Astrocyte of the hippocampus (primary cell): Measurements from ENCODE around the gene TET1.
"Not testable (repeated sequence)": the region's sequence is repeated elsewhere in the genome, so short reads cannot be mapped to it uniquely, and the experiment has no call there.

Source experiments
- DNase-seq: peaks from one replicate; pipeline ENCODE4 v3.0.0; 2011; ENCODE audit warnings: low read depth, low spot score

The TET1 gene

DNA sequence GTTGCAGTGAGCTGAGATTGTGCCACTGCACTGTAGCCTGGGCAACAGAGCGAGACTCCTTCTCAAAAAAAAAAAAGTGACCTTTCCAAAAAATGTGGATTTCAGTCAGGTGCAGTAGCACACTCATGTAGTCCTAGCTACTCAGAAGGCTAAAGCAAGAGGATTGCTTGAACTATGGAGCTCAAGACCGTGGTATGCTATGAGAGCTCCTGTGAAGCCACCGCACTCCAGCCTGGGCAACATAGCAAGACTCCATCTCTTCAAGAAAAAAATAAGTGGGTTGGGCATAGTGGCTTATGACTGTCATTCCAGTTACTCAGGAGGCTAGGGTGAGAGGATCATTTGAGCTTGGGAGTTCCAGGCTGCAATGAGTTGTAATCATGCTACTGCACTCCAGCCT is 51.1 kb downstream of the TET1 start:
- DNase-seq = no peak

- not testable (repeated sequence) for DNase-seq
Observed at GRCh38 chr10:68613974-68614373, 53.8 kb downstream of the TET1 start.

GRCh38 chr10:68617691-68618090 is 57.6 kb downstream of the TET1 start:
- not testable (repeated sequence) for DNase-seq

- no peak for DNase-seq
Observed at GRCh38 chr10:68618234-68618633, 58.1 kb downstream of the TET1 start.

DNA sequence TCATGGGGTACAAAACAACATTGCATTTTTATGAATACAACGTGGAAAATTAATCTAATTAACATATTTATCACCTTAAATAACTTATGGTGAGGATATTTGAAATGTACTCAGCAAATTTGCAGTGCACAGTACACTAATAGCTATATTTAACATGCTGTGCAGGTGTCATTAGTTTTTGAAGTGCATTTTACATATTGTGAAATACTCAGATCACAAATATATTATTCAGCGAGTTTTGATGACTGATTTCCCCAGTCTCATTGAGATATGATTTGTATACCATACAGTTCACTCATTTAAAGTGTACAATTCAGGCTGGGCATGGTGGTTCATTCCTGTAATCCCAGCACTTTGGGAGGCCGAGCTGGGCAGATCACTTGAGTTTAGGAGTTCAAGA is 59.5 kb downstream of the TET1 start:
- no peak for DNase-seq

- DNase-seq = no peak
Observed at GRCh38 chr10:68625316-68625921, 65.3 kb downstream of the TET1 start.

DNA sequence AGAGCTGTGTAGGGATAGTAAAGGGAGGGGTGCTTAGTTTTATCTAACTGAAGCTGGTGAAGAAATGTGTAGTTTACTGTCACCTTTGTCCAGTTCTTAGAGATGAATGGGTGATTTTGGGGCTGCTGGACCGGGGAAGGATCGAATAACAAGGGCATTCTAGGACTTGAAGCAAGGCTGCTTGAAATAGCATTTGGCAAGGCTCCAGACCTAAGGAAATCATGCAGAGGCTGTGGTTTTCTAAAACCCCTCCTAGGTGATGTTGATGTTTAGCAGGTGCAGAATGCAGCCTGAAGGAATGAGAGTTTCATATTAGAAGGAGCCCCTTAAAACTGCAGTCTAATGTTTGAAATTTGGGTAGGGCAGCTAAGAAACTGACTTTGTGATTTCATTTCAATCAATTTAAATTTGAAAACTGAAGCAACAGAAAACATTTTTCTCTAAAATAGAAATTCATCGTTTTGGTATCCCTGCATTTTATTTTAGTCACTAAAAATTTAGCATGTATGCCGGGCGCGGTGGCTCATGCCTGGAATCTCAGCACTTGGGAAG is 68.5 kb downstream of the TET1 start:
- DNase-seq = peak; percentile 46

GRCh38 chr10:68632271-68632560 is 72.1 kb downstream of the TET1 start:
- DNase-seq = not testable (repeated sequence)

GRCh38 chr10:68633281-68633680 is 73.1 kb downstream of the TET1 start:
- DNase-seq = no peak

DNA sequence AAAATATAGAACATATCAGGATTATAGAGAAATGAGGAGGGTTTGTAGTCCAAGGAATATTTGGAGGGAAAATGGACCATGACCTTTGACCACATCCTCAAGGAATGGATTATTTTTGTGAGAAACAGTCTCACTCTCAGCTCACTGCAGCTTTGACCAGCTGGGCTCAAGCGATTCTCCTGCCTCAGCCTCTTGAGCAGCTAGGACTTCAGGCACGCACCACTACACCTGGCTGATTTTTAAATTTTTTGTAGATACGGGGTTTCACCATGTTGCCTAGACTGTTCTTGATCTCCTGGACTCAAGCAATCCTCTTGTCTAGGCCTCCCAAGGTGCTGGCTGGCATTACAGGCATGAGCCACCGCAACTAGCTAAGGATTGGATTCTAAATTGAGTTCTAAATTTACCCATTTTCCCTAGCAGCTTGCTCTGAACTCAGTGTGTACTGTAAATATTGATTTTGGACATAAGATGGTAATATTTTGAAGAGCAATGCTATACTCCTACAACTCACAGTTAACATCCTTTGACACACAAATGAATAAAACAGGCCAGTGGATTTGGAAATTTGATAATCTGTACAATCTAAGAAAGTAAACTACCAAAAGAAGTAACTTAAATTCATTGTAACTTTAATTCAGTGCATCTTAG is 73.8 kb downstream of the TET1 start:
- DNase-seq = no peak

DNA sequence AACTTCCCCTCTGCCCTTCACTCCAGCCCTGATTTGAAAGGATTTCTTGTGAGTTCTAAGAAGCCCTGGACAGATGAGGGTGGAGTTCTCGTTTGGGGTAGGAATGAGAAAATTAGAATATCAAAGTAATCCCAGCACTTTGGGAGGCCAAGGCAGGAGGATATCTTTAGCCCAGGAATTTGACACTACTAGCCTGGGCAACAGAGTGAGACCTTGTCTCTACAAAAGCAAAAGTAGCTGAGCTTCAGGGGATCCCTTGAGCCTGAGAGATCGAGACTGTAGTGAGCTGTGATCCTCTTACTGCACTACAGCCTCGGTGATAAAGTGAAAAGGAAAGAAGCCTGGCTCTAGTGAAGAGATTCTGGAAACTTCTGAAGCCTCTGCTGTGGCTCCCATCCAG is 76.2 kb downstream of the TET1 start:
- DNase-seq = no peak

GRCh38 chr10:68643550-68643949 is 83.4 kb downstream of the TET1 start:
- DNase-seq = not testable (repeated sequence)

DNA sequence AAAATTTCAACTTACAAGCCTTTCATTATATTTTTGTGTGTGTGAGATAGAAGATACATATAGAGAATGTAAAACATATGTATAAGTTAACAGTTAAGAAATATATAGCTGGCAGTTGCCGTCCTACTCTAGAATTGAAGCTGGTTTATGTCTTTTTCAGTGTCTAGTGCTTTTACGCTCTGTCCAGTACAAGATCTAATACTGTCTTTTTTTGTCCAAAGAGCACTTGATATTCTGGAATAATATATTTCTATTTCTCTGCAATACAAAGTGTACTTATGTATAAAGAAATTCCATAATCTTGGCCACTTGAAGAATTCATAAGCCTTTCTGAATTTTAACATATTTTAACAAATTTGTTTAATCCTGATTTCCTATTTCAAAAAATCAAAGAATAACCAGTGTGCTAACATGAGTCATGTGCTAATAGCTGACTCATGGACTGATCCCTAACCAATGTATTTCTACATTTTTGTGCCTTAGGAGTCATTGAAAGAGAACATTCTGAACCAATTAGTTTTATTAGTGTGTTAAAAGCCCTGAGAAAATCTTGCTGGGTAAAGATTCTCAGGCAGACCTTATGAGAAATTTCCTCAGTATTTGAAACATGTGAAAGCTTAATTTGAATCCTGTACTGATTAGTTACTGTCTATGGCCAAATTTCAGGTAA is 87.7 kb downstream of the TET1 start:
- peak; percentile 78 for DNase-seq

GRCh38 chr10:68655620-68656126 is 95.5 kb downstream of the TET1 start:
- no peak for DNase-seq

DNA sequence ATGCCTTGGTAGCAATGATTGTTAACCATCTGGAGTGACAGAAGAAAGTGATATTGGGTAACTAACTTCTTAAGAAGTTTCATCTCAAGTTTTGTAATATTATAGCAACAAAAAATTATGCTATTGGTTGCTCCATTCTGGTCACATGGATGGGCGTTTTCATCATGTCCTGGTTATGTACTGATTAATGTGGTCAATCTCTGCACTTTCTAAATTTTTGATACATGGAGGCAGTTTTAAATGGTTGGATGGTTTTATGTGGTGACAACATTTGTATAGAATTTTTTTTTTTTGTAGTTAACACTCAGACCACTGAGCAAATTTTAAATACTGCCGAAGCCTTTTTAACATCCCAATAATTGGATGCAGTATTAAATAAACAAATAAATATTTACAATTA is 105.7 kb downstream of the TET1 start:
- DNase-seq = peak; percentile 47

DNA sequence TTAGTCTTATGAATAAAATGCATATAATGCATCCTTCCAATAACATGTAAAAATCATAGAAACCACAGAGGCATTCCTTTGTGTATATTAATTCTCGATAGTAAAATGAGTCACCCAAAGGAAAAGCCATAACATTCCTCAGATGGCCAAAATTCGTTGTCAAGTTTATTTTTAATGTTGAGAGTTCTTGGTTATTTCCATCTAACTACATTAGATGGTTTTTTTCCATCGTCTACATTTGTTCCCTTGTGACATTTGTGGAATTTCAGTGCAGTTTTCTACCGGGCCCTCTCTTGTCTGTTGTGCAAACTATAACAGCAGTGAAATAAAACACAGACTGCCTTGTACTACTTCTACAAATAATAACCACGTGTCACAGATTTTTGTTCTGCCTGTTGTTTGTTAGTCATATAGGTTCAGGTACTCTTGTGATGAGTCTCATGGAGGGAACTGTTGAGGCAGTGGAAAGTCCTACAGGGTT is 106.2 kb downstream of the TET1 start:
- DNase-seq = peak; percentile 74

DNA sequence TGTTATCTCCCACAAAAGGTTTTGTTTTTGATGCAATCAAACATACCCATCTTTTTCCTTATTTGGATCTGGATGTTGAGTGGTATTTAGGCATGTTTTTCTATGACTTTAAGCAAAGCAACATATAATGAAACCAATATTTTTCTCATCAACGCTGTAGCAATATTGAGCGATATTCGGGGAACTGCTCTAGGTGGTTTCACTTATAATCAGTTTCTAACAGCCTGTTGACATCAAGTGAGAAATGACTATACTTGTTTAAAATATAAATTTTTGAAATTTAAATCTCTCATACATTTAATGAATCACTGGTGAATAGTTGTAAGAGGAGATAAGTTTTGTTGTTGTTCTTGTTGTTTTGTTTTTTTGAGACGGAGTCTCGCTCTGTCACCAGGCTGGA is 108.1 kb downstream of the TET1 start:
- DNase-seq = no peak

GRCh38 chr10:68668972-68669371 is 108.8 kb downstream of the TET1 start:
- DNase-seq = no peak

DNA sequence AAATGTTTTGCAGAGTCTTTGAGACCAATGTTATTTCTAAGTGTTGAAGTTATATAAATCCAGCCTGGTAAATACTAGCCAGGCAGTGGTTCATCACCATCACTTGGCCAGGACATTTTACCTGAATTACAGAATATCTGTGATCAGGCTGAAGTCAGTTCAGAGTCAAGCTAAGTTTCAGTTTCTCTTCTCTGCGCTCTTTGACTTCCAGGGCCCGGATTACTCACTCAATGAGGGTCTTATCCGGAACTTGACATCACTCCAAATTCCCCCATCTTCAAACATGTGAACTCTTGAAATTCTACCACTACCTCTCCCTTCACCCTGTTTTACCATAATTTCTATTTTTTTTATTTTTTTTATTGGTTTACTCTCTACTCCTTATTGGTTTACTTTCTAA is 124.3 kb downstream of the TET1 start:
- no peak for DNase-seq

- DNase-seq = no peak
Observed at GRCh38 chr10:68696018-68696417, 135.9 kb downstream of the TET1 start.

GRCh38 chr10:68697106-68697505 is 137.0 kb downstream of the TET1 start:
- DNase-seq = no peak

GRCh38 chr10:68700197-68700596 is 140.1 kb downstream of the TET1 start:
- DNase-seq = no peak

DNA sequence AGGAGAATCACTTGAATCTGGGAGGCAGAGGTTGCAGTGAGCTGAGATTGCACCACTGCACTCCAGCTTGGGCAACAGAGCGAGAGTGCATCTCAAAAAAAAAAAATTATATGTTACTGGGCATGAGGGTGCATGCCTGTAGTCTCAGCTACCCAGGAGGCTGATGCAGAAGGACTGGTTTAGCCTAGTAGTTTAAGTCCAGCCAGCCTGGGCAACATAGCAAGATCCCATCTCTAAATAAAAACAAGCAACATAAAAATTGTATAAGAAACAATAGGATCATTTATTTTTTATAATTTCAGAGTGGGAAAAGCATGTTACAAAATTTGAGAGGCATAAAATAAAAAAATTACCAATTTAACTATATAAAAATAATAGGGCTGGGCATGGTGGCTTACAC is 145.4 kb downstream of the TET1 start:
- no peak for DNase-seq
